GM19397 (cell line): Measurements from ENCODE around the gene RGP1.

ENCODE experiments used
- ATAC-seq: cut with Tn5 transposase; IDR thresholded peaks from one replicate; pipeline ENCODE4 v1.9.1; 2021; ENCODE audit warnings: mild to moderate bottlenecking, moderate library complexity; ENCODE audit not compliant: unreplicated experiment

Gene RGP1

GRCh38 chr9:35740243-35740642 lies 8.8 kb upstream of the RGP1 start:
- ATAC-seq: no peak

- ATAC-seq: no peak
These were observed 7.3 kb upstream of the RGP1 start for GRCh38 chr9:35741740-35742139.

- ATAC-seq: no peak
These were observed 5.6 kb upstream of the RGP1 start for GRCh38 chr9:35743452-35743851.

- ATAC-seq: no peak
These were observed 5.1 kb upstream of the RGP1 start for GRCh38 chr9:35743880-35744518.

- no peak for ATAC-seq
These were observed 3.5 kb upstream of the RGP1 start for GRCh38 chr9:35745569-35745968.

- ATAC-seq: no peak
These were observed 2.5 kb upstream of the RGP1 start for GRCh38 chr9:35746583-35746982.

GRCh38 chr9:35748242-35748857 lies 737 bp upstream of the RGP1 start:
- no peak for ATAC-seq

GRCh38 chr9:35749515-35750255 lies 598 bp downstream of the RGP1 start:
- peak; percentile 29 for ATAC-seq

- no peak for ATAC-seq
These were observed 1.1 kb downstream of the RGP1 start for GRCh38 chr9:35750256-35750531.

GRCh38 chr9:35753466-35753865 lies 4.4 kb downstream of the RGP1 start:
- no peak for ATAC-seq

- ATAC-seq: no peak
These were observed 5.2 kb downstream of the RGP1 start, which contains the start of gene MSMP for GRCh38 chr9:35754264-35754663. Gene MSMP, minus strand, starts transcription at chr9:35754276. Its CDS starts 147 bp downstream, at chr9:35754129.

GRCh38 chr9:35755071-35755470 lies 6.0 kb downstream of the RGP1 start:
- no peak for ATAC-seq

- ATAC-seq: peak; percentile 63
These were observed 7.5 kb downstream of the RGP1 start for GRCh38 chr9:35756275-35757225.

GRCh38 chr9:35757226-35757891 lies 8.3 kb downstream of the RGP1 start:
- ATAC-seq: peak; percentile 45

GRCh38 chr9:35757892-35758275 lies 8.8 kb downstream of the RGP1 start:
- no peak for ATAC-seq

- ATAC-seq: no peak
These were observed 9.5 kb downstream of the RGP1 start for GRCh38 chr9:35758475-35759050.

- no peak for ATAC-seq
These were observed 10.7 kb downstream of the RGP1 start for GRCh38 chr9:35759795-35760194.

GRCh38 chr9:35760651-35761050 lies 11.6 kb downstream of the RGP1 start:
- ATAC-seq: no peak

- no peak for ATAC-seq
These were observed 14.1 kb downstream of the RGP1 start for GRCh38 chr9:35763181-35763580.

- ATAC-seq: no peak
These were observed 14.7 kb downstream of the RGP1 start for GRCh38 chr9:35763803-35764202.
